Breast epithelium (tissue), 4 donors: ENCODE measurements around the gene OGFOD3. TPM values are rescaled to one million over a fixed set of nuclear protein-coding genes. Genes with fewer than 3 reads are reported as not detected.
"Not testable (repeated sequence)": the region's sequence is repeated elsewhere in the genome, so short reads cannot be mapped to it uniquely, and the experiment has no call there.

Source experiments
- DNase-seq, 2 donors: peaks; one replicate each; pipeline ENCODE4 v3.0.0-alpha.2; 2019; ENCODE audit warnings: low spot score in 2 of 2
- H3K27ac ChIP-seq, 2 donors: fragments of 200-600 bp; sonication (generic) in 1 of 2; one replicate each; pipeline ENCODE4 v1.5.1; 2016 to 2019; ENCODE audit warnings: mild to moderate bottlenecking in 1 of 2
- H3K27me3 ChIP-seq, 2 donors: fragments of 200-600 bp; sonication (generic) in 1 of 2; one replicate each; pipeline versions ENCODE4 v1.5.1 to v1.6.0; 2017 to 2019; ENCODE audit warnings: control low read depth in 1 of 2, mild to moderate bottlenecking in 1 of 2
- H3K36me3 ChIP-seq: fragments of 200-600 bp; one replicate; pipeline ENCODE4 v1.5.1; 2019
- H3K4me1 ChIP-seq, 2 donors: fragments of 200-600 bp; sonication (generic); one replicate each; pipeline ENCODE4 v1.5.1; 2016 to 2019; ENCODE audit warnings: control low read depth in 1 of 2
- H3K4me3 ChIP-seq, 3 donors: fragments of 200-600 bp; sonication (generic); 1 replicate in 2 of 3; 2 replicates in 1 of 3; pipeline ENCODE4 v1.5.1; 2016 to 2019; ENCODE audit warnings: mild to moderate bottlenecking in 3 of 3, moderate library complexity in 2 of 3
- H3K9me3 ChIP-seq, 2 donors: fragments of 200-600 bp; sonication (generic) in 1 of 2; one replicate each; pipeline ENCODE4 v1.5.1; 2016 to 2019; ENCODE audit warnings: control low read depth in 1 of 2
- POLR2A ChIP-seq: fragments of 450-650 bp; IDR thresholded peaks from one replicate; pipeline ENCODE4 v1.6.1; 2016; ENCODE audit warnings: antibody characterized with exemption, mild to moderate bottlenecking, moderate library complexity
- POLR2AphosphoS5 ChIP-seq, 3 donors: sonication (generic); formaldehyde crosslinking; IDR thresholded peaks; one replicate each; pipeline ENCODE4 v1.6.1; 2017; ENCODE audit warnings: antibody characterized with exemption in 3 of 3
- intact Hi-C: fragments of 100-400 bp; cut with DNase I; formaldehyde crosslinking; loops from one replicate; pipeline ENCODE4 v1.15.1; 2023; ENCODE audit warnings: low total_unique reads
- total RNA-seq, 3 donors: library from RNA; depleted of rRNA; stranded (reverse); fragments of >200 nt; gene quantifications; one replicate each; pipeline ENCODE4 v1.1.0, GENCODE V29; 2016
- TF ChIP-seq, protein P1 (sequence below), 3 donors: fragments of 450-650 bp; IDR thresholded peaks; one replicate each; pipeline ENCODE4 v1.5.1; 2016 to 2017; ENCODE audit warnings: antibody characterized with exemption in 3 of 3, mild to moderate bottlenecking in 3 of 3, moderate library complexity in 3 of 3

The OGFOD3 gene
- total RNA-seq, 3 donors from 2014 or later: 26.3 to 32.8 (median 28.5) TPM

DNA sequence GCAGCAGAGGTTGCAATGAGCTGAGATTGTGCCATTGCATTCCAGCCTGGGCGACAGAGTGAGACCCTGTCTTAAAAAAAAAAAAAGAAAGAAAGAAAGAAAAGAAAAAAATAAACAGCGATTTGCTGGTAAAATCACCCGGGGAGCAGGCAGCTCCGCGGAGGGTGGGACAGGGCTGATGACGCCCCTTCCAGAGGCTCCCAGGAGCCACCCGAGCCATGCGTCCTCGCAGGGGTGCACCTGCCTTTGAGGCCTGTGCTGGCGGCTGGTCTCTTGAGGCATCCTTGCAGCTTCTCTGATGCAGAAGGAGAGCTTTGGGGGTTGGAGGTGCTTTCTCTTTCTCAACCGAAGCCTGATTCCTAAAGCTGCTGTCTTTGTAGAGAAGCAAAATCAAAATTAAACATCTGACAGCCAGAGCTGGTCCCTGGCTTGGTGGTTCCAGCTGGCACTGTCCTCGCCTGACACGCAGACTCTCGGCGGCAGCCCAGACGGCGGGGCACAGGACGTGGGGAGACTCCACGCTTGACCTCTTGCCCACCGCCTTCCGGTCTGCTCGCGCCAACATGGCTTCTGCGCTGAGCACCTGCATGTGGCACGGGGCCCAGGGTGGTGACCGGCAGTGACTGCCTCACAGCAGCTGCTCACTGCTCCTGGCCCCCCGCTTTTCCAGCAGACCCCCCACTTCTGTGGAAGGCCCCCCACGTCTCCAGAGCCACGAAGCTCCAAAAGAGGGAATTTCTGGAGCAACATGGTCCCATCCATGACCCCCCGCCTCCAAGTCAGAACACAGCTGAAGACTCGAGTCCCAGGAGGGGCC, 40.3 kb downstream of the OGFOD3 start:
- Histone ChIP-seq H3K4me3 (no peak overlapping the region), H3K27me3 (peaks cover 0 to 53% of the 10 kb centered on the region in 2 donors), H3K36me3 (no peaks in the 10 kb centered on the region), H3K9me3 (no peaks in the 10 kb centered on the region), H3K27ac (no peak overlapping the region), H3K4me1 (no peaks in the 10 kb centered on the region)
- no peak for DNase-seq
- TF ChIP-seq POLR2A: no peak
- no peak for TF ChIP-seq POLR2AphosphoS5 (IDR thresholded peaks at IDR 0.05)
- TF ChIP-seq, protein P1, sequence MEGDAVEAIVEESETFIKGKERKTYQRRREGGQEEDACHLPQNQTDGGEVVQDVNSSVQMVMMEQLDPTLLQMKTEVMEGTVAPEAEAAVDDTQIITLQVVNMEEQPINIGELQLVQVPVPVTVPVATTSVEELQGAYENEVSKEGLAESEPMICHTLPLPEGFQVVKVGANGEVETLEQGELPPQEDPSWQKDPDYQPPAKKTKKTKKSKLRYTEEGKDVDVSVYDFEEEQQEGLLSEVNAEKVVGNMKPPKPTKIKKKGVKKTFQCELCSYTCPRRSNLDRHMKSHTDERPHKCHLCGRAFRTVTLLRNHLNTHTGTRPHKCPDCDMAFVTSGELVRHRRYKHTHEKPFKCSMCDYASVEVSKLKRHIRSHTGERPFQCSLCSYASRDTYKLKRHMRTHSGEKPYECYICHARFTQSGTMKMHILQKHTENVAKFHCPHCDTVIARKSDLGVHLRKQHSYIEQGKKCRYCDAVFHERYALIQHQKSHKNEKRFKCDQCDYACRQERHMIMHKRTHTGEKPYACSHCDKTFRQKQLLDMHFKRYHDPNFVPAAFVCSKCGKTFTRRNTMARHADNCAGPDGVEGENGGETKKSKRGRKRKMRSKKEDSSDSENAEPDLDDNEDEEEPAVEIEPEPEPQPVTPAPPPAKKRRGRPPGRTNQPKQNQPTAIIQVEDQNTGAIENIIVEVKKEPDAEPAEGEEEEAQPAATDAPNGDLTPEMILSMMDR (IDR thresholded peaks at IDR 0.05): no peak
- intact Hi-C loops: no loop called here

DNA sequence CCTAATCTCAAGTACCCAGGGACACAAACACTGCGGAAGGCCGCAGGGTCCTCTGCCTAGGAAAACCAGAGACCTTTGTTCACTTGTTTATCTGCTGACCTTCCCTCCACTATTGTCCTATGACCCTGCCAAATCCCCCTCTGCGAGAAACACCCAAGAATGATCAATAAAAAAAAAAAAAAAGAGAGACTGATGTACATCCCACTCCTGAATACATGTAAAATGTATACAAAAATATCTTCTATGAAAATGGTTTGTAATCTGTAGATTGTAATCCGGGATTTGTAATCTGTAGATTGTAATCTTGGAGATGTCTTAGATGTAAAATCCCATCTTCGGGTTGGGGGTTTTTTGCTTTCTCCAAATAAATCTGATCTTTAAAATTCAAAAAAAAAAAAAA, 41.1 kb downstream of the OGFOD3 start:
- H3K4me1 ChIP-seq, H3K9me3 ChIP-seq, H3K4me3 ChIP-seq, H3K27ac ChIP-seq, intact Hi-C loops, DNase-seq, H3K36me3 ChIP-seq: not testable (repeated sequence)
- peaks cover 0 to 52% of the 10 kb centered on the region in 2 donors for H3K27me3 ChIP-seq

DNA sequence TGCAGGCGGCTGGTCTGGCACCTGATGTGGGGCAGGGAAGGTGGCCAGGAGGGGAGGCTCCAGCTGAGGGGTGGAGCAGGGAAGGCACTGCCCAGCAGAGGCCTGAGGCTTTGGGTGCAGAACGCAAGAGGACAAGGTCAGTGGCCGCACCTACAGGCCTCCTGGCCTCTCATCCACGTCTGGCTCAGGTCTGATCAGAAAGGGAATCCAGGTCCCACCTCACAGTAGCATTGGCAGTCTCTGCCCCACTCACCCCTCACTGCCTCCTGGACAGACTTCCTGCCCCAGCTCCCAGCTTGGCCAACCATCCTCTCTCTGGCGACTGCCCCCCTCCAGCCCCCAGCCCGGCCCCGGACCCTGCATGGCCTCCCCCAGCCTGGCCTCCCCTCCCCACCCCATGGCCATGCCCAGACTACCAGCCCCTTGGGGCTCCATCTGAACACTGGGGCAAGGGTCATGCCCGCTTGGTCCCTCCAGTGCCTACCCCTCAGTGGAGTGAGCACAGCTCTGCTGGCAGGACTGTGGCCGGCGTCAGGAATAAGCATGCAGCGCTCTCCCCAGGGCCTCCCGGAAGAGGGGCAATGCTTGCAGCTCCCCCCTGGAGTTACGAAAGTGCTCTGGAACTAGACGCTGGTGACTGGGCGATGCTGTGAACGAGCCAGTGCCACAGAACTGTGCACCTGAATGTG, 42.2 kb downstream of the OGFOD3 start:
- H3K4me1 ChIP-seq: peaks cover 3 to 7% of the 10 kb centered on the region in 2 donors
- intact Hi-C loops: no loop called here
- peaks cover 9 to 63% of the 10 kb centered on the region in 2 donors for H3K27me3 ChIP-seq

DNA sequence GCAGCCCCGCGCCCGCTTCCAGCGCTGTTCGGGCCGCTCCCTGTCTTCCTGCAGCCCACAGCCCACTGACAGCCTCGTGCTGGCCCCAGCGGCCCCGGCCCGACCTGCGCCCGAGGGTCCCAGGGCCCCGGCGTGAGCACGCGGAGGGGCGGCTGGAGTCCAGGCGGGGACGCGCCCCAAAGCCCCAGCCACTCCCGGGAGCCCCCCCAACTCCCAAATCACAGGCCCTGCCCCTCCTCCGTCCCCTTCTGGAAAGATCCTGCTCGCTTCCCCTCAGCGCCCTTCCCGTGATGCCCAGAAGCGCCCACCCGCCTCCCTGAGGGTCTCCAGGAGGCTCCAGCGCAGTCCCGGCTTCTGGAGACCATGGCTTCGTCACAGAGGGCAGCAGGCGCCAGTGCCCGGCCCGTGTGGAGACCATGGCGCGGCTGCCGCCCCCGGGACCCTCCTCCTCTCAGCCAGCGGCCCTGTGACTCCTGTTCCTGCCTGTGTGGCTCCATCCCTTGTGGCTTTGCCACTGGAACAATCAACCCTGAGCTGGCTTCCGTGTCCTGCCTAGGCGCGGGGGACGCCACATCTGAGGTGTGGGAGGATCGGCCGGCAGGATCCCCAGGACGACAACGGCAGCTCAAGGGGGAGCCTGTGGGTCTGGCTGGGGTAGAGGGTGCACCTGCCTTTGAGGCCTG, 42.9 kb downstream of the OGFOD3 start:
- Histone ChIP-seq H3K4me1 (peaks cover 7 to 10% of the 10 kb centered on the region in 2 donors), H3K36me3 (no peaks in the 10 kb centered on the region), H3K9me3 (no peaks in the 10 kb centered on the region), H3K27me3 (peaks cover 9 to 70% of the 10 kb centered on the region in 2 donors), H3K4me3 (no peak overlapping the region), H3K27ac (no peak overlapping the region)
- TF ChIP-seq POLR2A: no peak
- no peak for DNase-seq
- intact Hi-C loops: no loop called here

More for the DNA sequence above, 42.2 kb downstream of the OGFOD3 start:
- H3K36me3 ChIP-seq: no peaks in the 10 kb centered on the region
- no peak overlapping the region for H3K4me3 ChIP-seq
- H3K27ac ChIP-seq: no peak overlapping the region
- no peak for DNase-seq
- TF ChIP-seq, protein P1 (IDR thresholded peaks at IDR 0.05): no peak
- TF ChIP-seq POLR2A: no peak
- TF ChIP-seq POLR2AphosphoS5 (IDR thresholded peaks at IDR 0.05): no peak
- no peaks in the 10 kb centered on the region for H3K9me3 ChIP-seq

DNA sequence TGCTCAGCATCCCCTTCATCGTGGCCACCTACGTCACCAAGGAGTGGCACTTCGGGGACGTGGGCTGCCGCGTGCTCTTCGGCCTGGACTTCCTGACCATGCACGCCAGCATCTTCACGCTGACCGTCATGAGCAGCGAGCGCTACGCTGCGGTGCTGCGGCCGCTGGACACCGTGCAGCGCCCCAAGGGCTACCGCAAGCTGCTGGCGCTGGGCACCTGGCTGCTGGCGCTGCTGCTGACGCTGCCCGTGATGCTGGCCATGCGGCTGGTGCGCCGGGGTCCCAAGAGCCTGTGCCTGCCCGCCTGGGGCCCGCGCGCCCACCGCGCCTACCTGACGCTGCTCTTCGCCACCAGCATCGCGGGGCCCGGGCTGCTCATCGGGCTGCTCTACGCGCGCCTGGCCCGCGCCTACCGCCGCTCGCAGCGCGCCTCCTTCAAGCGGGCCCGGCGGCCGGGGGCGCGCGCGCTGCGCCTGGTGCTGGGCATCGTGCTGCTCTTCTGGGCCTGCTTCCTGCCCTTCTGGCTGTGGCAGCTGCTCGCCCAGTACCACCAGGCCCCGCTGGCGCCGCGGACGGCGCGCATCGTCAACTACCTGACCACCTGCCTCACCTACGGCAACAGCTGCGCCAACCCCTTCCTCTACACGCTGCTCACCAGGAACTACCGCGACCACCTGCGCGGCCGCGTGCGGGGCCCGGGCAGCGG, 43.6 kb downstream of the OGFOD3 start:
- peaks cover 7 to 10% of the 10 kb centered on the region in 2 donors for H3K4me1 ChIP-seq
- intact Hi-C loops: no loop called here
- peaks cover 9 to 69% of the 10 kb centered on the region in 2 donors for H3K27me3 ChIP-seq
- H3K9me3 ChIP-seq: no peaks in the 10 kb centered on the region
- TF ChIP-seq POLR2A (no peak), POLR2AphosphoS5 (IDR thresholded peaks at IDR 0.05) (no peak)
- TF ChIP-seq, protein P1 (IDR thresholded peaks at IDR 0.05): no peak
- no peak for DNase-seq
- H3K36me3 ChIP-seq: no peaks in the 10 kb centered on the region
- H3K4me3 ChIP-seq: no peak overlapping the region
- H3K27ac ChIP-seq: no peak overlapping the region
